Lower lobe of right lung (tissue), 2 donors: ENCODE results near the gene DBH. TPM values are rescaled to one million over a fixed set of nuclear protein-coding genes. Genes with fewer than 3 reads are reported as not detected.

Experiments used
- ATAC-seq, 2 donors: fragments of 200-7000 bp; cut with Tn5 transposase; one replicate each; pipeline ENCODE4 v1.9.1; 2020 to 2022; ENCODE audit warnings: mild to moderate bottlenecking in 2 of 2, moderate library complexity in 2 of 2
- DNase-seq: peaks from one replicate; pipeline ENCODE4 v3.0.0-alpha.2; 2020
- H3K27ac ChIP-seq: fragments of 200-600 bp; one replicate; pipeline ENCODE4 v1.8.0; 2022
- H3K27me3 ChIP-seq: fragments of 200-600 bp; one replicate; pipeline ENCODE4 v1.8.0; 2022; ENCODE audit warnings: low read depth
- H3K36me3 ChIP-seq: fragments of 200-600 bp; one replicate; pipeline ENCODE4 v1.8.0; 2022; ENCODE audit warnings: mild to moderate bottlenecking
- H3K4me1 ChIP-seq: fragments of 200-600 bp; one replicate; pipeline ENCODE4 v1.8.0; 2022
- H3K4me3 ChIP-seq: fragments of 200-600 bp; one replicate; pipeline ENCODE4 v1.8.0; 2022; ENCODE audit warnings: mild to moderate bottlenecking
- H3K9me3 ChIP-seq: fragments of 200-600 bp; one replicate; pipeline ENCODE4 v1.8.0; 2022
- intact Hi-C: fragments of 100-400 bp; cut with DNase I; formaldehyde crosslinking; loops from one replicate; pipeline ENCODE4 v1.11.0; 2022
- total RNA-seq: library from RNA; stranded (reverse); fragmentation: NEBNext Ultra II Directional; extraction: Animal tissue kit (Norgen Biotek cat#: 25700); gene quantifications from one replicate; pipeline ENCODE4 v1.2.1, GENCODE V29; 2021
- TF ChIP-seq, protein P1 (sequence below): fragments of 200-600 bp; IDR thresholded peaks from one replicate; pipeline ENCODE4 v1.8.0; 2022; ENCODE audit warnings: antibody characterized with exemption, mild to moderate bottlenecking
- donor health status: DM: no; HTN: yes; CAD: no; lungs with severe emphysema.

The DBH gene
- total RNA-seq, 1 donor from 2014 or later = not detected

DNA sequence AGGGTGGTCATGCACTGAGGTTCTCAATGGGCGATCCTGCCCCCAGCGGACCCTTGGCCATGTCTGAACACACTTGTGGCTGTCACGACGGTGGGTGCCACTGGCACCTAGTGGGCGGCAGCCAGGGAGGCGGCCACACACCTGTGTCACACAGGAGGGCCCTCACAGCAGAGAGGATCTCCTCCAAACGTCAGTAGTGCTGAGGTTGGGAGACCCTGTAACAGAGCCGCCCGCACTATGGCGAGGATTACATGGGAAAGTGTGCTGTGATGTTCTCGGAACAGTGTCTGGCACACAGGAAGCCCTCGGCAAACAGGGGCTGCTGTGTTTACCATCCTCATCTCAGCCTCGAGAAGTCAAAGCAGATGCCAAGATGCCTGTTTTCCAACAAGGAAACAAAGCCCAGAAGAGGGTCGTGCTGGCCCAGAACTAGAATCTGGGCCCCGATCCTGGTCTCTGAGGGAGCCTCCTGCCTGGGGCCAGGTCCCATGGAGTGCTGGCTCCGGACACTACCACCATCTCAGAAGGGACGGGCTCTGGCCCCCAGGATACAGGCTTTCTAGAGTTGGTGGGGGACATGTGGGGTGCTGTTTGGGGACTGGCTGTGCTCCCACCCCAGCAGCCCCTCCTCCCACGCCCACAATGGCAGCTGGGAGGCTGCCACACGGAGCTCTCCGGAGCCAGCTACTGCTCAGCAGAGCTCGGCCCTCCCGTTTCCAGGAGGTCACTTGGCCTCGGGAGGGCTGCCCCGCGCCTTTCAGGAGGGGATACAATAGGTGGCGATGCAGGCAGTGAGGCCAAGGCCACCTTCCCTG is 48.2 kb downstream of the DBH start:
- no peaks in the 10 kb centered on the region for H3K27me3 ChIP-seq
- H3K27ac ChIP-seq = peak overlapping the region; percentile 76
- H3K36me3 ChIP-seq = no peaks in the 10 kb centered on the region
- peak; percentile 44 for DNase-seq
- H3K4me3 ChIP-seq = no peak overlapping the region
- intact Hi-C loops = no loop called here
- H3K9me3 ChIP-seq = no peaks in the 10 kb centered on the region
- no peak for ATAC-seq
- H3K4me1 ChIP-seq = peaks cover 32% of the 10 kb centered on the region
- TF ChIP-seq, protein P1, sequence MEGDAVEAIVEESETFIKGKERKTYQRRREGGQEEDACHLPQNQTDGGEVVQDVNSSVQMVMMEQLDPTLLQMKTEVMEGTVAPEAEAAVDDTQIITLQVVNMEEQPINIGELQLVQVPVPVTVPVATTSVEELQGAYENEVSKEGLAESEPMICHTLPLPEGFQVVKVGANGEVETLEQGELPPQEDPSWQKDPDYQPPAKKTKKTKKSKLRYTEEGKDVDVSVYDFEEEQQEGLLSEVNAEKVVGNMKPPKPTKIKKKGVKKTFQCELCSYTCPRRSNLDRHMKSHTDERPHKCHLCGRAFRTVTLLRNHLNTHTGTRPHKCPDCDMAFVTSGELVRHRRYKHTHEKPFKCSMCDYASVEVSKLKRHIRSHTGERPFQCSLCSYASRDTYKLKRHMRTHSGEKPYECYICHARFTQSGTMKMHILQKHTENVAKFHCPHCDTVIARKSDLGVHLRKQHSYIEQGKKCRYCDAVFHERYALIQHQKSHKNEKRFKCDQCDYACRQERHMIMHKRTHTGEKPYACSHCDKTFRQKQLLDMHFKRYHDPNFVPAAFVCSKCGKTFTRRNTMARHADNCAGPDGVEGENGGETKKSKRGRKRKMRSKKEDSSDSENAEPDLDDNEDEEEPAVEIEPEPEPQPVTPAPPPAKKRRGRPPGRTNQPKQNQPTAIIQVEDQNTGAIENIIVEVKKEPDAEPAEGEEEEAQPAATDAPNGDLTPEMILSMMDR = no peak

DNA sequence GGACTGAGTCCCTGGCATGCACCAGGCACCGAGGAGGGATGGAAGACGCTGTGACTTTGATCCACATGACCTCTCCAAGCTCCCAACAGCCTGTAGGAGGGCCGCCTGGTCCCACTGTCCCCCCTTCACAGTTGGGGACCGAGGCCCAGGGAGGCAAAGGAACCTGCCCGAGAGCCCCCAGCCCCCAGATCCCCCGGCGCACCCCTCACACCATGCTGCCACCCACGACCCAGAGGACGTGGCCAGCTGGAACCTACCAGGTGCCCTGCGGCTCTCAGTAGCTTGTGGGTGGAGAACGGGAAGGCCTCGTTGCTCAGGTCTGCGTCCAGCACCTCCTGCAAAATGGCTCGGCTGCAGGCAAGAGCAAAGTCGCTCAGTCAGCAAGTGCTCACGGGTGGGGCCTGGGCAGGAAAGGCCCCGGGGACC is 48.8 kb downstream of the DBH start:
- no peaks in the 10 kb centered on the region for H3K9me3 ChIP-seq
- intact Hi-C loops = no loop called here
- H3K27ac ChIP-seq = no peak overlapping the region
- H3K36me3 ChIP-seq = no peaks in the 10 kb centered on the region
- H3K4me3 ChIP-seq = no peak overlapping the region
- H3K4me1 ChIP-seq = peaks cover 27% of the 10 kb centered on the region
- TF ChIP-seq, protein P1 = no peak
- no peak for ATAC-seq
- DNase-seq = peak; percentile 43
- H3K27me3 ChIP-seq = no peaks in the 10 kb centered on the region

DNA sequence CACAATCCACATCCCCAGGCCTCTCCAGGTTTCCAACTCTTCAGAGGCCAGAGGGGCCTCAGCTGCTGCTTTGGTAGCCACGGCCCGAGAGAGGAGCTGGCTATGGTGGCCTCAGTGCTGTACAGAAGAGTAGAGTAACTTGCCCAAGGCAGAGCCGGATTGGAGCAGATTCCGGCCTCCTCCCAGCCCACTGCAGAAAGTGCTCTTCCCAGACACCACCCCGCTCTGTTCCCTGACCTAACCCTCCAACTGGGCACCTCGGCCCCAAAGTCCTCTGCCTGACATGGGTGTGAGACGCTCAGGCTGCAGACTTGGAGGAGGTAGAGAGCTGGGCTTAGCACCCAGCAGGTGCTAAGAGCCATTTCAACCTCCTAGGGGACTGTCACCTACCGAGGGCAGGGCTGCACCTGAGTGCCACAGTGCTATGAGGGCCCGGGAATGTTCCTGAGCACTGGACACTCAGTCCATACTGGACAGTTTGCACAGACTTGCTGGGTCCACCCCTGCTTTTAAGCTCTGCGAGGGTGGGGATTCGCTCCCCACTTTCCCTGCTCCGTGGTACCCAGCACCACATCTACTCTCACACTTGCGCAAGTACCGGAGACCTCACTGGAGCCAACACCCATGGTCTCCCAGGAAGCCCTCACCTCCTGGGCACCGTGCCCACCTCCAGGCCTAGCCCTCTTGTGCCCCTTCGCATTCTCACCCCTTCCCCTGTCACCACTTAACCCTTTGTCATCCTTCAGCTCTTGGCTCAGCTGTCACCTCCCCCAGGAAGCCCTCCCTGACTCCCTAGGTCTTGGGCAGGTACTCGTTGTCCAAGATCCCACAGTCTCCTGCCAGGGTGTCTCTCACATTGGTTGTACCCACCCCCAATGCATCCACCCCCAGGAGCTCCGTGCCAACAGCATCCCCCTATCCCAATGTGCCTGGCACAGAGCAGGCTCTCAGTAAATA is 49.8 kb downstream of the DBH start:
- DNase-seq = peak; percentile 40

DNA sequence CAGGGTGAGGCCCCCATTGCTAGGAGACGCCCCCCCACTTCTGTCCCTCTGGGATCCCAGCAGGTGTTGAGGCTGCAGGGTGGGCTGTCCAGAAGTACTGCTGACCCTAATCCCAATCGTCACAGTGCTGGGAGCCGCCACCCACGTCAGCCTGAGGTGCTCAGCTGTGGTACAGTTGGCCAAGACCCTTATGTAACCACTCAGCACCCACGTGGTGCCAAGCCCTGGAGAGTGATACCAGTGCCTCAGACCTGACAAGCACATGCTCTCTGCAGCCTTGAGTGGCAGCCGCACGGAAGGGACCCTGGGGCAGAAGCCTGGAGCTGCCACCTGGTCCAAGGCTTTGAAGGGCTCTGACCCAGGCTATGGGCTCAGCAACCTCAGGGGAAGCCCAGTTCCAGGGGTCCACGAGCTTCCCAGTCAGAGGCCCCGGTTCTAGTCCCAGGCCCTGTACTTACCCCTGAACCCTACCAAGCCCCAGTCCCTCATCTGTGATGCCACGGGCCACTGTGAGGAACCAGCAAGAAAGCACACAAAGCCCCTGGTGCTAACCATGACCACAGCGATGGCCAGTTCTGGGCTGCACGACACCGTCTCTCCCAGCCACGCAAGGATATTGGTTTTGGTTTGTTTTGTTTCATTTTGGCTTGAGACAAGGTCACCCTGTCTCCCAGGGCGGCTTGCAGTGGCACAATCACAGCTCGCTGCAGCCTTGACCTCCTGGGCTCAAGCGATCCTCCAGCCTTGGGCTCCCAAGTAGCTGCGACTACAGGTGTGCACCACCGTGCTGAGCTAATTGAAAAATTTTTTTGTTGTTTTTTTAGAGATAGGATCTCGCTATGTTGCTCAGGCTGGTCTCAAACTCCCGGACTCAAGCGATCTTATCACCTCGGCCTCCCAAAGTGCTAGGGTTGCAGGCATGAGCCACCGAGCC is 50.7 kb downstream of the DBH start:
- TF ChIP-seq, protein P1 = no peak
- intact Hi-C loops = no loop called here
- peak; percentile 64 to 79 for ATAC-seq
- Histone ChIP-seq H3K27ac (no peak overlapping the region), H3K4me1 (peaks cover 28% of the 10 kb centered on the region), H3K27me3 (no peaks in the 10 kb centered on the region), H3K9me3 (no peaks in the 10 kb centered on the region), H3K4me3 (no peak overlapping the region), H3K36me3 (no peaks in the 10 kb centered on the region)
- DNase-seq = peak; percentile 68

More for the DNA sequence above, 49.8 kb downstream of the DBH start:
- no peak overlapping the region for H3K4me3 ChIP-seq
- intact Hi-C loops = no loop called here
- no peaks in the 10 kb centered on the region for H3K27me3 ChIP-seq
- no peaks in the 10 kb centered on the region for H3K36me3 ChIP-seq
- TF ChIP-seq, protein P1 = no peak
- ATAC-seq = no peak
- no peak overlapping the region for H3K27ac ChIP-seq
- no peaks in the 10 kb centered on the region for H3K9me3 ChIP-seq
- peaks cover 28% of the 10 kb centered on the region for H3K4me1 ChIP-seq
